Right ventricle myocardium inferior (tissue), 1 donor: ENCODE results near the gene CCDC187. TPM values are rescaled to one million over a fixed set of nuclear protein-coding genes. Genes with fewer than 3 reads are reported as not detected.
"Not testable (repeated sequence)": the region's sequence is repeated elsewhere in the genome, so short reads cannot be mapped to it uniquely, and the experiment has no call there.

Experiments
- ATAC-seq: fragments of 200-7000 bp; cut with Tn5 transposase; one replicate; pipeline ENCODE4 v1.9.1; 2020; ENCODE audit warnings: mild to moderate bottlenecking, moderate library complexity
- DNase-seq: peaks from one replicate; pipeline ENCODE4 v3.0.0; 2021; ENCODE audit errors: missing footprints
- intact Hi-C: fragments of 100-400 bp; cut with DNase I; formaldehyde crosslinking; loops from one replicate; pipeline ENCODE4 v1.11.0; 2022
- total RNA-seq: library from RNA; stranded (reverse); fragmentation: NEBNext Ultra II Directional; extraction: Animal tissue kit (Norgen Biotek cat#: 25700); gene quantifications from one replicate; pipeline ENCODE4 v1.2.1, GENCODE V29; 2021
- donor health status: DM: no; HTN: yes; CAD: no; lungs with severe emphysema.

CCDC187 gene
- total RNA-seq, 1 donor from 2014 or later = not detected

DNA sequence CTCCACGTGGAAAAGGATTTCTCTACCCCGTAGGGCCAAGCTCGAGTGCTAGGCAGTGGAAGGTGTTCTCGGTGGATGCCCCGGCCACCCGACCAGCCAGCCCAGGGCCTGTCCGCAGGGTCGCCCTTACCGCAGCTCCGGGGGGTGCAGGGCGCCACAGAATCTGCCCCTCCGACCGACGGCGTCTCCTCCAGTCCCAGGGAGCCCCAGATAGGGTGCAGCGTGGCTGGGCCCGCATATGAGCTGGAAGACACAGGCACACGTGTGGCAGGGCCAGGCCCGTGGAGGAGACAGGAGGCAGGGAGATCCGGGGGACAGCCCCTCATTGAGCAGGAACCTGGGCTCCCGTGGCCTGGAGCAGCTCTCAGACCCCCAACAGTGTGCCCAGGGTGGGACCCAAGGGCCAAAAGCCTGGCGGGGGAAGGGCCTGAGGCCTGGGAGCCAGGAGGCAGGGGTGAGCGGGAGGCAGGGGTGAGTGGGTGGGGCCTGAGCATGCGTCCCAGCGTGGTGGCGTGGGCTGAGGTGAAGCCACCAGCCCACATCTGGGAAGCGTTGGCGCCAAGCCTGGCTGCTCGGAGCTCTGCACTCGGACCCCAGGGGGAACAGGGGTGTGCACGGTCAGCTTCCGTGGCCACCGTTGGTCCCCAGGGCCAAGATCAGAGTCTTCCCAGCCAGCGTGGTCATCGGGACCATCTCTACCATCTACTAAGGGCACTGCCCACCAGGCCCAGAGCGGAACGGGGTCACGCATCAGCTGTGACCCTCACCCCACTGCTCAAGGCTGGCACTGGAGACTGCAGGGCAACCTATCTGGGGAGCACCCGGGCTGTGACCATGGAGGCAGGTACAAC lies 22.2 kb downstream of the CCDC187 start:
- ATAC-seq (no peak), DNase-seq (peak; percentile 44)
- intact Hi-C loops = loop anchor here (10.0 kb wide), 1 partner anchor 677 kb away; no protein-coding TSS in a partner anchor

DNA sequence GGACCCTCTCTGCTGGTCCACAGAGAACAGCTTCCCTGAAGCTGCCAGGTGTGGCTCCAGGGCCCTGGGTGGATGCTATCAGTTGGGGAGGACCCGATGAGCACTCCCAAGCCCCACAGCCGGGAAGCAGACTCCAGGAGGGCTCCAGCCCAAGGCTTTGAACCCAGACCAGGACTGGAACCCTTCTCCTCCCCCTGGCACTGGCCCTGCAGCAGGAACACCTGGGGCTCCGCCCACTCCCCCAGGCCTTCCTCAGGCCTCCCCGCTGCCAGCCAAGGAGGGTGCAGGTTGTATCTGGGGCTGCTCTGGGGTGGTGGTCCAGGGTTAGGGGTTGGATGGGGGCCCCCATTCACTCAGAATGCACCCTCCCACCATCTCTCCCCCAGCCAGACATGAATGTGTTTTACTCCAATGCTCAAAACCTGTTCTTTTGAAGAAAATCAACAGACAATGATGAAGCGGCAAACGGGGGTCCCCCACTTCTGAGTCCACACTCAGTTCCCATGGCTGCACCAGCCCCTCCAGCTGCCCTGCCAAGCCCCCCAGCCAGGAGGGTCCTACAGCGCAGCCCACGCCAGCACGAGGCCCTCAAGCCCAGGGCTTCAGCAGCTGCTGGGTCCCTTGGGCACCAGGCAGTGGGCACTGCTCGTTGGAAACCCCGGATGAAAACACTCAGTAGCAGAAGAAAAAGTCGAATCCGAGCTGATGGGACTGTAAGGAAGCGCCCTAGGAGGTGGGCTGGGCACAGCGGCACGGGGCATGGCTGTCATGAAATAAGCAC lies 23.2 kb downstream of the CCDC187 start:
- intact Hi-C loops = loop anchor here (10.0 kb wide), 1 partner anchor 676 kb away; no protein-coding TSS in a partner anchor
- DNase-seq = peak; percentile 45
- ATAC-seq = no peak

DNA sequence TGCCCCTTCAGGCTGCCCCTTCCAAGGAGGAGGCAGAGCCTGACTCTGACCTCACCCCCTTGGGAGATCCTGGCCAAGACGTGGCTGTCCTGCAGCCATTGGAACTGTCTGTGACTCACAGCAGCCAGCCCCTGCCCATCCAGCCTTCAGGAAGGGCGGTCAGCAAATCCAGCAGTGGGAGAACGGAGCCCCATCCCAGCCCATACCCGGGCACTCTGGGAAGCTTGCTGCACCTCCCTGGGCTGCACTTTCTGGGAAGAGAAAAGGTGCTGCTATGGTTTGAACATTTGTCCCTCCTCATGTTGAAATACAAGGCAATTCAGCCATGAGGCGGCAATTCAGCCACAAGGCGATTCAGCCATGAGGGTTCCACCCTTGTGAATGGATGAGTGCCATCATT lies 24.4 kb downstream of the CCDC187 start:
- DNase-seq = peak; percentile 58
- intact Hi-C loops = no loop called here
- no peak for ATAC-seq

- intact Hi-C loops = no loop called here
- DNase-seq (no peak), ATAC-seq (no peak)
Measured at GRCh38 chr9:136278894-136279293, 25.0 kb downstream of the CCDC187 start.

- DNase-seq (peak; percentile 21), ATAC-seq (no peak)
- intact Hi-C loops = no loop called here
Measured at GRCh38 chr9:136278221-136278620, 25.7 kb downstream of the CCDC187 start.

DNA sequence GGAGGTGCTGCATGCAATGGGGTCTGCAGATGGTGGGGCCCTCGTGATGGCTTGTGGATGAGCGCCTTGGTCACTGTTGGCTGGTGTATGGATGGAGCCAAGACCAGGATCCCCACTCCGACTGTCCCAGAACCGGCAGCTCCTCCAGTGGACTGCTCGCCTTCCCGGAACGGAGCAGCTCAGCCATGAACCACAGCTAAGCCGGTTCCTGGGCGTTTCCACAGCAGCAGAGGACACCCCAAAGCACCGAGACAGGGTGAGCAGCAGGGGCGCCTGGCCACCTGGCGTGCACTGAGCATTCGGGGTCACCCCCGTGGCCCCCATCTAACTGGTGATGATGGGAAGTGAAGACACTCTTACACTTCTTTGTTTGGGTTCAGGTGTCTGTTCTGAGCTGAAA lies 26.1 kb downstream of the CCDC187 start:
- ATAC-seq = no peak
- intact Hi-C loops = no loop called here
- DNase-seq = peak; percentile 27

GRCh38 chr9:136276716-136277115 lies 27.2 kb downstream of the CCDC187 start:
- DNase-seq (no peak), ATAC-seq (no peak)
- intact Hi-C loops = no loop called here

DNA sequence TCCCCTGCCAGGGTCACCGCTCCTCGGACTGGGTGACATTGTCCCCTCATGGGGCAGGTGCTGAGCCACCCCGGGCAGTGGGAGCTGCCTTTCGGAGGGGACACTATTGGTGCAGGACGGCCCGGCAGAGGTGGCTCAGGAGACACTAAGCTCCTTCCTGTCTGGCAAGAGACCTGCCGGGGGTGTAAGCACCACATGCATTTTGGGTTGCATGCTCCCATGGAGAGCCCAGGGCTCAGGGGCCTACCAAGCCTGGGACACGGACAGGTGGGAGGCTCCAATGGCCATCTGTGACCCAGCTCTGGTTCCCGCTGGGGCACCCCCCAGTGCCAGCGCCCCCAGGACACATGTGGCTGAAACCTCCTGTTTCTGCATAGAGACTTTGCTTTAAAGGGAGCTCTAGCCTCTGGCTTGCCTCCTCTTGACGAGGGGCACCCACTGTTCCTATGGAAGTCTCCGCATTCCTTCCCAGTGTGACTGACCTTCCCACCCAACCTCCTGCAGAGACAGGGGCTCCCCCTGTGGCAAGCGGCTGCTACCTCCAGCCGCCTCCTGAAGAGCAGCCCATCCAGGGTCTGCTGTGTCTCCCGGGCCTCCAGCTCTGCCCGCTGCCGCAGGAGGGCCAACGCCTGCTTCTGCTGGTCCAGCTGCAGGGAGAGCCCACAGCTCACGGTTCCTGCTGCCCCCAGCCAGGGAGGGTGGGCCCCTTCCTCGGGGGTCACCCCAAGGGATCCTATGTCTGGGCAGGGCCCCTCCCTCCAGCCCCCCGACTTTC lies 28.1 kb downstream of the CCDC187 start:
- intact Hi-C loops = no loop called here
- ATAC-seq (no peak), DNase-seq (no peak)

DNA sequence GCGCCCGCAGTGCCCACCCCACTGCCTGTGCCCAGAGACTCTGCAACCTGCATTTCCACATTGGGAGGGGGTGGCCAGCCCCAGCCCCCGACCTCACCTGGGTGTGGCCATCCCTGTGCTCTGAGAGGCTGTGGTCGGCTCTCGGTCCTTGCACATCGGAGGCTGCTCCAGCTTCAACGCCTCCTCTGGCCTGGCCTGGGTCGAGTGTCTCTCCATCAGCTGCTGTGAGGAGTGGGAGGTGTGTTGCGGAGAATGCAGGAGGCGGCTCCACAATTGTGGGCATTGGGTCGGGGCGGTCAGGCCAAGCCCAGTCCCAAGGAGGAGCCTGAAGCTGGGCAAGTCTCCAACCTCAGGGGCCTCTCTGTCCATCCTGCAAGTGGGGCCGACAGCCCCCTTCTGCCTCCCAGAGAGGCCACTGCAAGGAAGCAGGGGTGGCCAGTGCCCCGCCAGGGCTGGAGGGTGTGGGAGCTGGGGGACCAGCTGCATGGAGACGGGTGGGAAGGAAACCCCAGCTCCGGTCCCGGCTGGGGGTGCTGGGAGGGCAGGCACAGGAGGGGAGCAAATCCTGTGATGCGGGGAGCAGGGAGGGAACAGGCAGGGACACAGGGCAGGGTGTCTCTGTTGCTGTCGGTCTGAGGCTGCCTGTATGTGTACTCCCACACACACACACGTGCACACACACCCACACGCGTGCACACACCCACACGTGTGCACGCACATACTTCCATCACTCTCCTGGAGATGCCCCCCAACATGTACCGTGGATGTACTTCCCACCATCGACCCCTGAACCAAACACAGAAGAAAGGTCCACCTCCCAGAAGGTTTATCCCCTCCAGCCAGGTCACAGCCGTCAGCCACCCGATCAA lies 28.9 kb downstream of the CCDC187 start:
- intact Hi-C loops = no loop called here
- no peak for ATAC-seq
- DNase-seq = no peak

DNA sequence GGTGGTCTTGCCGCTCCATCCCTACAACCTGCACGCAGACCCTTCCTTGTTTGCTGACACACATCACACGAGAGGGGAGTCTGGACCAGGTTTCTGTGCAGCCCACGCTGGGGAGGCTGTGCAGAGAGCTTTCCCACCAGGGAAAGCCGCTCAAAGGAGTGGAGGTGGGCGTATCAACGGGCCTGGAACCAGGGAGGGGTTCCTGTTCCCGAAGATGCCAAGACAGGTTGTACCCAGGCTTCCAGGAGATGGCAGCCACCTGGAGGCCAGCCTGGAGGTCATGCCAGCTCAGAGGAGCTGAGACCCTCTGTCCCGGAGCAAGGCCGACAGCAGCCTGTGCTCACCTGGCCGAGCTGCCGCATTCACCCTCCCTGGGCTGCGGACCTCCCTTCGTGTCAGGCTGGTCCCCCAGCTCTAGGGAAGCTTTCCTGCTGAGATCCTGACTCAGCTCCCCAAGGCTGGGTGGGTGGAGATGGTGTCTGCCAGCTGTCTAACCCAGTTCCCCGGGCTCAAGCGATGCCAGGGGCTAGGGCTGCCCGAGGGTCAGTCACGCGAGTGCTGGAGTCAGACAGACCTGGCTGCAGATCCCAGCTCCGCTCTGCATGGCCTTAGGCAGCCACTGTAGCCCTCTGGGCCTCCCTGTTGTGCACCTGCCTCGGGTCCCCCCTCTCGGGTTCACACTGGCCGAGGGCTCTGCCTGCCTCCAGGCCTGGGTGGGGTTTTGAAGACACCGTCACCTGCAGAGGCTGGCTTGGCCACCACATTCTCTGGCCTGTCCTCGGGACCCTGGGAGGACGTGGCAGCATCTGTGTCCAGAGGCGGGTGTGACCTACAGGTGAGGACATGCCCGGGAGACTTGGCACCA lies 29.7 kb downstream of the CCDC187 start:
- DNase-seq = peak; percentile 48
- ATAC-seq = no peak
- intact Hi-C loops = no loop called here

GRCh38 chr9:136273244-136273865 lies 30.5 kb downstream of the CCDC187 start:
- DNase-seq (no peak), ATAC-seq (no peak)
- intact Hi-C loops = no loop called here

- intact Hi-C loops = no loop called here
Measured at GRCh38 chr9:136270173-136270705, 33.7 kb downstream of the CCDC187 start.

DNA sequence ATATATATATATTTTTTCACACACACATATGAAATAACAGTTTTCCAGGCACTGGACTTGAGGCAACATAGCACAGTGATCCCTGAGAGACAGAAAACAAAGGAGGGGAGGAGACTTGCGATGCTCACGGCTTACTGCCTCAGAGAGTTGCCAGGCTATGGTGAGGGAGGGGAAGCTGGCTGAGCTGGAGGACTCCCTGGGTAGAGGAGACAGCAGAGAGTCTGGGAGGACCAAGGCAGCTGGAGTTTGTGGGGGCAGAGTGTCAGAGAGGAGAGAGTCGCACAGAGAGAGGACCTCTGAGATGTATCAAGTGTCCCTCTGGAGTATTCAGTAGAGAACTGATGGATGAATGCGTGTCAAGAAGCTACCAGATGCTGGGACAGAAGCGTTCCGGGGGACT lies 35.2 kb downstream of the CCDC187 start:
- ATAC-seq (no peak), DNase-seq (peak; percentile 48)
- intact Hi-C loops = no loop called here

More at GRCh38 chr9:136270173-136270705, 33.7 kb downstream of the CCDC187 start:
- no peak for ATAC-seq
- DNase-seq = peak; percentile 17

DNA sequence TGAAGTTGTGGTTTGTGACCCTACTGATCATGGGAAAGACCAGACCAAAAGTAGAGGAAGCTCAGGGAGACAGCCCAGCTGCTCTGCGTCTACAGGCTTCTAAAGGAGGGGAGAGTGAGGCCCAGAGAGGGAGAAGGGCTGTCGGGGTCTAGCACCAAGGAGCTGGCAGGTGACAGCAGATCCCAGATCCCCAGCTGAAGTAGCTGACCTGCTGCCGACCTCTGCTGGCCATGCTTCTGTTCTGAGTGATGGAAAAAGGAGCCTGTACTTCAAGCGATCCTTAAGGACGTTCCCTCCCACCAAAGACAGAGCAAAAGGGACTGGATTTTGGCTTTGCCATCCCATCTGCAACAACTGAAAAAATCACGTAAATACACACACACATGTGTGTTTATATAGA lies 35.6 kb downstream of the CCDC187 start:
- no peak for DNase-seq
- intact Hi-C loops = no loop called here
- ATAC-seq = no peak

DNA sequence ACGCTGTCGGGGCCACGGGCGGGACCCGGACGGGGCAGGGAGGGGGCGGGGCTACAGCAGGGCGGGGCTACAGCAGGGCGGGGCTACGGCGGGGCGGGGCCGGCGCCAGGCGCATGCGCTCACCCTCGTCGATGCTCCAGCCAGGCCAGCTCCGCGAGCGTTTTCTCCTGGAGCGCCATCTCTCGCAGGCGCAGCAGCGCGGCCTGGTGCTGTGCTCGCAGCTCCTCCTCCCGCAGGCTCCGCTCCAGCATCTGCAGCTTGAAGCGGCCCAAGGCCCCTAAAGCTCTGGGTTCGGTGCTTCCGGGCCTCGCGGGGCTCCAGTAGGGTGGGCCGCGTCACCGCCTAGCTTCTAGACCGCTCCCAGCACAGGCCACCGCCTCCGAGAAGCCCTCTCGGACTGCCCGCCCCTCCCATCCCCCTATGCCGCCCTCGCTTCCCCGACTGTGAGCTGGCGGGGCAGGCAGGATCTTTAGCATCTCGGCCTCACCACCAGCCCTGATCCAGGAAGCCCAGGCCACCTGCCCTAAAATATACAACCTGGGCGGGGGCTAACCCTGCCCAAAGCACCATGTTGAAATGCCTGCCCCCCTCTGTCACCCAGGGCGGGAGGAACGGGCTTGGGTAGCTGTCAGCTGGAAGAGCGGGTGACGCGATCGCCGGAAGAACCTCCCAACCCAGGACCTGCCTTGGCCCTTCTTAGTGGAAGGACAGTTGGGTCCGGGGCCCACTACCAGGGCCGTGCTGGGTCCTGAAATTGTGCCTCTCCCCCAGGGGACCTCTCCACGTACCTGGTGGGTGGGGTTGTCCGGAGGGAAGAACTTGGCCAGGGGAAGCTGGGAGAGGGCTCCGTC lies 36.4 kb downstream of the CCDC187 start:
- DNase-seq (peak; percentile 93), ATAC-seq (peak; percentile 97)
- intact Hi-C loops = no loop called here

- intact Hi-C loops, ATAC-seq: not testable (repeated sequence)
- DNase-seq = peak; percentile 14
Measured at GRCh38 chr9:136266641-136267040, 37.3 kb downstream of the CCDC187 start.
